ENCODE data around the gene TAPT1. TPM values are rescaled to one million over a fixed set of nuclear protein-coding genes. Genes with fewer than 3 reads are reported as not detected.
"Not testable (repeated sequence)": the region's sequence is repeated elsewhere in the genome, so short reads cannot be mapped to it uniquely, and the experiment has no call there.

The TAPT1 gene, protein sequence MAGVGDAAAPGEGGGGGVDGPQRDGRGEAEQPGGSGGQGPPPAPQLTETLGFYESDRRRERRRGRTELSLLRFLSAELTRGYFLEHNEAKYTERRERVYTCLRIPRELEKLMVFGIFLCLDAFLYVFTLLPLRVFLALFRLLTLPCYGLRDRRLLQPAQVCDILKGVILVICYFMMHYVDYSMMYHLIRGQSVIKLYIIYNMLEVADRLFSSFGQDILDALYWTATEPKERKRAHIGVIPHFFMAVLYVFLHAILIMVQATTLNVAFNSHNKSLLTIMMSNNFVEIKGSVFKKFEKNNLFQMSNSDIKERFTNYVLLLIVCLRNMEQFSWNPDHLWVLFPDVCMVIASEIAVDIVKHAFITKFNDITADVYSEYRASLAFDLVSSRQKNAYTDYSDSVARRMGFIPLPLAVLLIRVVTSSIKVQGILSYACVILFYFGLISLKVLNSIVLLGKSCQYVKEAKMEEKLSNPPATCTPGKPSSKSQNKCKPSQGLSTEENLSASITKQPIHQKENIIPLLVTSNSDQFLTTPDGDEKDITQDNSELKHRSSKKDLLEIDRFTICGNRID
- total RNA-seq = 7.8 and 14.5 TPM in 2 replicates

DNA sequence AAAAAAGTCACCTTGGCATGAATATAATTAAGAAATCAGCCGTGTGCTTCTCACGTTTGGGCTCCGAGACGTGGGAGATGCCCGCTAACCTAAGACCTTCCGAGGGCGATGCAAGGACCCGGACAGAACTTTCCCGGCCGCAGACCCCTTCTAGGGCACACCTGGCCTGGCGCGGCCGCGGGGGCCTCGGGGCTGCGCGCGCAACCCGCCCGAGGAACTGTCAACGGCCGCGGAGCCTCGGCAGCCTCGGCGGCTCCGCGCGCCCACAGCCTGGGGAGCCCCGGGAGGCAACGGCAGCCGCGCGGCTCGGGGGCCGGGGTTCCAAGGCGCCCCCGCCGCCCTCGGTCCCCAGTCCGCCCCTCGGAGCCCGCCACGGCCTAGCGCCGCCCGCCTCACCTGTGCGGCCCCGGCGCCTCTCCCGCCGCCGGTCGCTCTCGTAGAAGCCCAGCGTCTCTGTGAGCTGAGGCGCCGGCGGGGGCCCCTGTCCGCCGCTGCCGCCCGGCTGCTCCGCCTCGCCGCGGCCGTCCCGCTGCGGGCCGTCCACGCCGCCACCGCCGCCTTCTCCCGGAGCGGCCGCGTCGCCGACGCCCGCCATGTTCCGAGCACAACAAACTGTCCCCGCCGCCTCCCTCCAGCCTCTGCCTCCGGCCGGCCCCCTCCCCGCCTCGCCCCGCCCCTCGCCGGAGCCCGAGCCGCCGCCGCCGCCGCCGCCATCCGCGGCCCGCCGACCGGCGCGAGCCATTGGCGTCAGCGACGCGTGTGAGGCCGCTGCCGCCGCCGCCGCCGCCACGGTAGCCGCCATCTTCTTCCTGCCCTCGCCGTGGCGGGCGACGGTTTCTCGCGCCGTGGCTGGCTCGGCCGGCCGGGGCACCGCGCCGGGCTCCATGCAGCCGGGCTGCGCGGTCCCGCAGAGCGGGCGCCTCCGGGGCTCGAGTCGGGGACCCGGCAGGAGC, at the start of gene TAPT1:
Gene TAPT1 (minus strand): TSS at position 609 of the 953 bp plus-strand sequence. CDS start 14 bp downstream, at position 595.
- DNase-seq (ENCODE audit: low read depth in 2 of 2) = peak; percentile 66 to 74

DNA sequence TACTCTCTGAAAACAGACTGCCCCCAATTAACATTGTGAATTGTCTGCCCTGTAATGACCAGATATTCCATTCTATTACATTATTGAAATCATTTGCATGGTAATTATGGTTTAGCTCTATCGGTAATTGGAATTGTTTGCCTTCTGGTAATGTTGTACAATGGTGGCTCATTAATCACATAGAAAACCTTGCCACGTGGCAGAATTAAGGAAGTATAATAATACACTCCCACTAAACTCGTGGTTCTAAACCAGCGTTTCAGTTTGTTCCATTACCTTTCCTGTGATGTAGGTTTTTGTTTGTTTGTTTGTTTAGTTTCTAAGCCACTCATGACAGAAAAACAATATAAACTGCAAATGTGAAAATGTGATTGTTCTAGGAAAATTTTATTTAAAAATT, 45.1 kb upstream of the TAPT1 start:
- no peak for DNase-seq (ENCODE audit: low read depth in 2 of 2)

DNA sequence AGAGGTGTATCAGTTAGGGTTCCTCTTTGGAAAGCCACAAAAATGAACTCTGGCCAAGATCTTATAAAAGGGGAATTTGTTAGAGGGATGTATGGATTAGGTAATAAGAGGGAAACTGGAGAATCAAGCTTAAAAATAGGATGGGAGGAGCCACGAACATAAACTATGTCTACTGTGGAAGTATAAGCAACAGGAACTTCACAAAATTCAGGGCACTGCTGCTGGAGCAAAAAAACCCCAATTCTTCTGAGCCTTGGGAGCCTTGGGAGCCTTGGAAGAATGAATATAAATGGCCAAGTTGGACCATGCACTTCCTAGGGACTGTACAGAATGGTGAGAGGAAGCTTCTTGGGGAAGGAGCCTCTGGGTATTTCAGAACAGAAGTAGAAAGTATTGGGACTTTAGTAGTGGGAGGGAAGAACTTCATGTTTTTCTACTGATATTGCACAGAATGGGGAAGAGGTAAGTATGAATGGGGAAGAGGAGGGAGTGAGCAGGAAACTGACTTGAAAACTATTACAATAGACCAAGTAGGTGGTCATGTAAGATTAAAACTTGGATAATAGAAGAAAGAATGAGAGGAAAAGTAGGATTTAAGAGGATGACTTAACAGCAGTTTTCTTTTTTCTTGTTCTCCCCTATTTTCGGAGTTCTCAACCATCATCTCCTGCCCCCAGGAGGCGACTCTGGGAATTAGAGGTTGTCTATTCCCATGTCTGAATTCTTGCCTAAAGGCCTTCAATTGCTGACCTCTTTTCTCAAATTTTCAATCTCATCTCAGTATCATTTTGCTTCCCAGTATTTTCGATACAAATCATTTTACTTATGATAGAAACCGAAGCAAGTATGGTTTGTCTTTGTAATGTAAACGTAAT, 44.4 kb upstream of the TAPT1 start:
- no peak for DNase-seq (ENCODE audit: low read depth in 2 of 2)

DNA sequence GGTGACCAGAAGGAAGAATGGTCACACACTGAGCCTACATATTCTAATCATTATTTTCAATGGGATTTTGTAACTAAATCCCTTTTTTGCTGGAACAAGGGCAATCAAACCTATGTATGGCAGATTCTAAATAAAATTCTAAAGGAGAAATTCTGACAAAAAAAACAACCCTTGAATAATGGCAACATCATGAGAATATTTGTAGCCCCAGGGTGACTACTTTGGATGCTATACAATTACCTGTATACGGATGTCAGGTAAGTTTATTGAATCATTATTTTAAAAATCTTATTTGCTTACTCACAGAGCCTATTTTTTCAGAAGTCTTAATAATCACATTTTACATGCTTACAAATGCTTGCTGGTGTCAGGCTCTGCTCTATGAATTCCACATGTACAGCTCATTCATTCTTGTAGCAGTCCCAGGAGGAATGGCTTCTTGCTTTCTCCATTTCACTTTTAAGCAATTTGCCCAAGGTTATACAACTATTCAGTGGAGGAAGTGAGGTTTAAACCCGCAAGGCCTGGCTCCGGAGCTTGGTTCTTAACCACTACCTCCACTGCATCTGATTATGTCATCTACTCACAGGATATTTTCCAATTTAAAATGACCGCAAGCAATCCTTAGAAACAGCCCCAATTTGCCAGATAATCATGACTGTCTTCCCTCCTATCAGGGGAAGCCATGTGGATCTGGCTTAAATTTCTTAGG, 43.6 kb upstream of the TAPT1 start:
- not testable (repeated sequence) for DNase-seq (ENCODE audit: low read depth in 2 of 2)

DNA sequence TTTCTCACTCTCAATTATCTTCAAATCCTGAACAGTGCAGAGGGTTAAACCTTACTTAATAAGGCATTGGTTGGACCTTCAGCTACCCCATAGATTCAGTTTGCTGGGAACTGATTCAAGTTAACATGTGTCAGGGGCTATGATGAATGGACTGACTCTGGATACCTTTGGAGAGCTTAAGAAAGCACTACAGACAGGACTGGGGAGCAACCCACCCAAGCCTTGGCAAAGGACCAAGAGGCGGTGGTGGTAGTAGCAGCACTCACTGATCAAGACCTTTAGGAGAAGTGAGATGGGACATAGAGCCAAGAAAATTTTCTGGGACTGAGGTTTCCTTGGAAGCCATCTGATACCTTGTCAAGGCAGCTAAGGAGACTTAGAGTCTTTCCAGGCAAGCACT, 43.0 kb upstream of the TAPT1 start:
- DNase-seq (ENCODE audit: low read depth in 2 of 2) = no peak

DNA sequence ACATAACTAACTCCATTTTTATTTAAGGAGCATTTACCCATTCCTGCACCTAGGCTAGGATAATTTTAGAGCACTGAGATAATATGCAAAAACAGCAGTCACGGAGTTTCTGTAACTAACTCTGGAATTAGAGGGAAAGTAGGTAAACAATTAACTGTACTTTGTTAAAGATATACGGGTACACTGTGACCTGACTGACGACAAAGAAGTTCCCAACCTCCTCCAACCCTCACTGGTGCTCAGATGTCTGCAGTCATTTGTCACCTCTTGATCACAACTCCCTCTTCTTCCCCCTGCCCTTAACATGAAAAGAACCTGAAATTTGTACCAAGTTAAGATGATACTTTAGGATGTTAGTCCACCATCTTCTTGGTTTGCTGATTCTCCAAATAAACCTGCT, 42.0 kb upstream of the TAPT1 start:
- DNase-seq (ENCODE audit: low read depth in 2 of 2) = no peak

DNA sequence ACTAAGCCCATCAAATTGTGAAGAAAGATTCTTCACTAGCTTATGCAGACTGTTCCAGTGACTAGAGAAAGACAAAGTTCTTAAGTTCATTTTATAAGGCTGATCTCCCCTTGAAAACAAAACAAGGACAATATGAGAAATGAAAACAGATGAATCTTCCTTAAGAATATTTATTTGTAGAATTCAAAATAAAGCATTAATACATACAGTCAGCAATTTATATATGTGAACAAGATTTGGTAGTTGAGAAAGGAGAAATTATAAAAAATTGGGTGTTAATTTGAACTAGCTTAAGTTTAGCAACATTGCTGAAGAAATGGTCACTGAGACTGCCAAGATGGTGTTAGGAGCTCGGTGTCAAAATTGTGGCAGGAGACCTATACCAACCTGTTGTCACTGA, 41.4 kb upstream of the TAPT1 start:
- DNase-seq (ENCODE audit: low read depth in 2 of 2) = no peak

DNA sequence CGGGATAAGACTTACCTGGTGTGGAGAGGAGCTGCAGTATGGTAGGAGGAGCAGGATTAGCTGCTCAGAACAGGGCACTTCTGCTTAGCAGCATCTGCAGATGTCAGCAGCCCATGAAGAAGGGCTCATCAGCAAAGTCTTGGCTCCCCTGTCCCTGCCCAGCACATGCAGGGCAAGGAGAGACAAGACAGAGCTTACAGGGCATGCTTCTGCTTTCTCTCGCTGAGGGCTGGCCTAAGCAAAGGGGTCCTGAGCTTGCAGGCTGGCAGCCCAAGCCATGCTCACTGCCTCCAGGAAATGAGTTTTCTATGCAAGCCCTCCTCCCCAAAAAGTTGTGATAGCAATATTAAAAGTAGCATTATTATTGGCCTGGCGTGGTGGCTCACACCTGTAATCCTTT, 39.5 kb upstream of the TAPT1 start:
- DNase-seq (ENCODE audit: low read depth in 2 of 2) = no peak

DNA sequence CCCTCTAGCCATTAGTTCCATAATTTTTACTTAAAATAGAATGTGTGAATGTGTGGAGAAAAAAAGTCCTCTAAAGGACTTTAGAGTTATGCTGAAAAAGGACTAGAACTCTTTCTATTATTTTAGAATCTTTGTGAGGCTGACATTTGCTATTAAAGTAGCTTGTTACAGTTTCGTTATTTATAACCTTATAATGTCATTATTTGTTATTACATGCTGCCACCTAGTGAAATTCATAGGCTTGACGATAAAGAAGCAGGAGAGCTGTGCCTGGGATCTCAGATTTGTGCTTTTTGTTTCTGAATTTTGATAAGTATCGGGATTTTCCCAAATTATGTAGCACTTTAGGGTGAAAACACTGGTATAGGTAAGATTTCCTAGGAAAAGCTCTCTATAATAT, 38.5 kb upstream of the TAPT1 start:
- DNase-seq (ENCODE audit: low read depth in 2 of 2) = peak; percentile 53 to 72

DNA sequence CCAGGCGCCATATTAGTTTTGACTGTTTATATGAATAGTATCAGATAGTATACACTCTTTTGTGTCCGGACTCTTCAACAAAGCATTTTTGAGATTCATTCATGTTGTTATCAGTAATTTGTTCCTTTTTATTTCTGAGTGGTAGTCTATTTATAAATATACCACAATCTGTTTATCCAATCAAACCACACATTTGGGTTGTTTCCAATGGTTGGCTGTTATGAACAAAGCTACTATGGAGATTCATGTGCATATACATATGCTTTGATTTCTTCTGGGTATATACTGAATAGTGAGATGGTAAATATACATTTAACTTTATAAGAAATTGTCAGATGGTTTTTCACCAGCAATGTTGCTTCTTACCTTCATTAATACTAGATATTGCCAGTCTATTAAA, 36.8 kb upstream of the TAPT1 start:
- DNase-seq (ENCODE audit: low read depth in 2 of 2) = peak in 1 of 2 donors; percentile 16

DNA sequence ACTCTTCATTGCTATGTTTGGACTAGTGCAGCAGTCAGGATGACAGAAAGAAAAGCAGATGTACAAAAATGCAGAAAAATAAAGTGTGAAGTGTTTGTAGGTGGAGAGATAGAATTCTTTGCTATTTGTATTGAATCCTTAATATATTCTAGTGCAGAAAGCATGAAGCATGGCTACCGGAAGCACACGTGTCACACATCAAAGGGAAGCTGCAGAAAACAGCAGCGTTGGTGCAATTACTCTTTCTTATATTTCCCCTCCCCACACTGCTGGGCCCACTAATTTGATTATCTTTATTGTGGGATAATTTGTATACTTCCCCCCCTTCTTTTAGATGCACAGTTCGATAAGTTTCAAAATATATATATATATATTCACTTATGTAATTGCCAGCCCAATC, 35.9 kb upstream of the TAPT1 start:
- DNase-seq (ENCODE audit: low read depth in 2 of 2) = no peak

DNA sequence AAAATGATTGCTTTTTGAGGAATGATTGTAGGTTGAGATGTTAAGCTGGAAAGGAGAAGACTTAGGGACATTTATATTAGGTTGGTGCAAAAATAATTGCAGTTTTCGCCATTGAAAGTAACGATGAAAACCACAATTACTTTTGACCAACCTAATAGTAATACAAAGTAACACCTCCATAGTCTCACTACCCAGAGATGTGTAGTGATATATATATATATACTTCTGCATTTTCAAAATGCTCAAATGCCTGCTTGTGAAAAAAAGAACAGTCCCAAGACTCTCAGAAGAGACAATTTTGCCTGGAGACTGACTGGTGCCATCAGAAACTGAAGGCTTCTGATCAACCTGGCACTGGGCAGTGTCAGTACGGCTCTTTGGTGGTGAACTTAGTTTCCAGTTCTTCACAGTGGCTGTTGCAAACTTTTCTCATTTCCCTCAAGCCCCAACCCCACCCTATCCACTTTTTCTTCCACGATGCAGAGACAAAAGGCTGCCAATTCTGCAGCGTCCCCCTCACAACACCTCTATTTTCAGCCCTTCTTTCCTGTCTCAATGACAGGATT, 35.1 kb upstream of the TAPT1 start:
- DNase-seq (ENCODE audit: low read depth in 2 of 2) = no peak

DNA sequence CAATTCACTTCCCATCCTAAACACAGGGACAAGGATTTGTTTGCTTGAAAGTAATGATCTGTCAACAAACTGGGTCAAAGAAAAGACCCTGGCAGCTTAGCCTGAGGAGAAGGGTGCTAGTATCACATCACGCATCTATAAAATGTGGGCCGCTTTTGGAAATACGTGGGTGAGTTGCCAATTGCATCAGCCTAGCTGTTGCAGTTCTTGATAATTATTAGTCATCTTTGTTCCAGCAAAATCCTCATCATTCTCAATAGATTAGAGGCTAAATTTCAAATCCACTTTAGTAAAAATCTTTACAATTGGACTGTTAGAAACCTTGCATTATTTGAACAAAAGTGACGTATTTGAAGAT, 33.6 kb upstream of the TAPT1 start:
- DNase-seq (ENCODE audit: low read depth in 2 of 2) = no peak

DNA sequence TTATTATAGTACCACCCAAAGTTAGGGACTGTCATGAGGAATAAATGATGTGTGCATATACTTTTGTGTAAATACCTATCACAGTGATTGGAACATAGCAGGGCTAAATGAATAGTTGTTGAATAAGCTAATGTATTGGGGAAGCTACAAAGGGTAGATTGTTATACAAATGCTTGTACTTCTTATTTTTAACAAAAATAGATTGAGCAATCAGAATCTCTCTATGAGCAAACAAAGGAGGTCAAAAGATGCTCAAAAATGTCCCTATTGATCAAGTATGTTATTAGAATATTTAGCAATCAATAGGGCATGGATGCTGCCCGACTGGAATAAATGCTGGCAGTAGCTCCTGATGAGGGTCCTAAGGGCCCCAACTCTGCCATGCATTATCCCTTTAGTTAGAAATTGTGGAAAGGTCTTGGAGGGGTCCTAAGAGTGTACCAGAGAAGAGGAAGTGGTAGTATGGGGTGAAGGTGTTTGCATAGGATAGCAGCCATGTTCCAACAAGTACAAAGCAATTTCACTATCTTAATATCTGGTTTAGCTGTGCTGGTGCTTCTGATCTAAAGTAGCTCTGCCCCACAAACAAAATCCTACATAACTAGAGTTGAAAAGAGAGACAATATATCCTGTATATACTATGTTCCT, 33.1 kb upstream of the TAPT1 start:
- no peak for DNase-seq (ENCODE audit: low read depth in 2 of 2)

DNA sequence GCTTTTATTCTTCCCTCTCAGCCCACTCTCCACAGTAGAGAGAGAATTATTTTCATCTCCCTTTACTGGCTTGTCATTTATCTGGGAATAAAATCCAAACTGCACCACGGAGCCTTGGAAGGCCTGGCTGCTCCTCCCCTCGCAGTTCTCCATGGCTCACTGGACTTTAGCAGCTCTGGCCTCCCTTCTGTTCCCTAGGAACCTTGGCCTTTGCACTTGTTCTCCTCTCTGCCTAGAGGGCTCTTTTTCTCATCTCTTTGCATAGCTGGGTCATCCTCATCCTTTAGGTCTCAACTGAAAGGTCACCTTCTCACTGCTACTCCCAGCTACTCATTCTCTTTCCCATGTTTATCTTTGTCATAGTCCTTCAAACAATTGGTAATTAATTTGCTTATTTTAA, 31.3 kb upstream of the TAPT1 start:
- no peak for DNase-seq (ENCODE audit: low read depth in 2 of 2)

DNA sequence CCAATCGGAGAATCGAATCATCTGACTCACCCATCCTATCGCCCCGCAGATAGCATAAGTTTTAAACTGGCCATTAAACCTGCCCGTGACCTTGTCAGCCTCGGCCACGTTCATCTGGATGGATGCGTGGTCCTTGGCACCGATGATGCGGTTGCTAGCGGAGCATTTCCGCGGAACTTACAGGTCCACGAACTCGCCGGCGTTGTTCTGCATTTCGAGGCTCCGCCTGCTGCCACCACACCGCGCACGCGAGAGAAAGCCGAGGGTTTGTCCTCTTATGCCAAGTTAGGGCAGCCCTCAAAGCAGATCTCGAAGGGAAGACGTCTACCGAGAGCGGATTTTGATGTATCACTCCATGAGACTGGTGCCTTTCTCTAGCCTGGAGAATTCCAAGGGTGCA, 30.1 kb upstream of the TAPT1 start:
- no peak for DNase-seq (ENCODE audit: low read depth in 2 of 2)

DNA sequence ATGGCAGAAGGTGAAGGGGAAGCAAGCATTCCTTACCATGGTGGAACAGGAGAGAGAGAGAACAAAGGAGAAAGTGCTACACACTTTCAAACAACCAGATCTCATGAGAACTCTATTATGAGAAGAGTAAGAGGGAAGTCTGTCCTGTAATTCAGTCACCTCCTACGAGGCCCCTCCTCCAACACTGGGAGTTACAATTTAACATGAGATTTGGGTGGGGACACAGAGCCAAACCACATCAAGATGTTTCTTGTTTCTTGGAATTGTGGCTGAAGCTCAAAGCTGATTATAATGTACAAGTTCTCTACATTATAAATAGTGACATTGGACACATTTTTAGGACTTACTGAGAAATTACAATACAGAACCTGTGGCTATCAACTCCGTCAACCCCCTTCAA, 29.5 kb upstream of the TAPT1 start:
- DNase-seq (ENCODE audit: low read depth in 2 of 2) = no peak

DNA sequence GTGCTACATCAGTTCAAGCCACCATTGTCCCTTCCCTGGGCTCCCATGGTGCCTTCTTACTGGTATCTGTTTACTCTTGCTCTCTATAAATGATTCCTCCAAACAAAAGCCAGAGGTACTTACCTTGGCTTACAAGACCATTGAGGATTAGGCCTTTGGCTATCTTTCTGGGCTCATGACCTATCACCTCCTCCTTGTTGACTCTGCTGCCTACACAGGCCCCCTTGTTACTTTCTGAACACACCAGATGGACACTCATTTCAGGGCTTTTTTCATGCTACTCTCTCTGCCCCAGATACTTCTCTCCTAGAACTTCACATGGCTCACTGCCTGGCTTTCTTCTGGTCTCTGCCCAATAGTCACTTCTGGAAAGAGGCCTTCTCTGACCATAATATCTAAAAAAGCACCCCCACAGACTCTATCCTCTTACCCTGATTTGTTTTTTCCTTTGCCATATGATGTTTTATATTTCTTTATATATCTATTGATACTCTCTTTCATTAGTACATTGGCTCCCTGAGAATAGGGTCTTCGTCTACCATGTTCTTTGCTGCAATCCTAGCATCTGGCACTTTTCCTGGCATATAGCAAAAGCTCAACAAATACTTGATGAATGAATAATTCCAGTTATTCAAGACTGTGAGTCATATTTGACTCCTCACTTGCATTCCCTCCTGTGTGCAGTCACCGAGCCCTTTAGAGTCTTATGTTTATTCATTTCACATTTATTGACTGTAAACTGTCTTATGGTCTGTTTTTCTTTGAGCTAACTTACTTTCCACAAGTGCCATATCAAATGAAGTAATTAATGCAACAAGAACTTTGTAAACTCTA, 27.1 kb upstream of the TAPT1 start:
- DNase-seq (ENCODE audit: low read depth in 2 of 2) = peak in 1 of 2 donors; percentile 56

Data from lung microvascular endothelial cell (primary cell).